ENCODE results near the gene CDK13. TPM values are rescaled to one million over a fixed set of nuclear protein-coding genes. Genes with fewer than 3 reads are reported as not detected.
"Not testable (repeated sequence)": the region's sequence is repeated elsewhere in the genome, so short reads cannot be mapped to it uniquely, and the experiment has no call there.

CDK13 gene
- total RNA-seq, 1 experiment from 2014 or later, result 39.2 TPM

- TF ChIP-seq, protein P1, sequence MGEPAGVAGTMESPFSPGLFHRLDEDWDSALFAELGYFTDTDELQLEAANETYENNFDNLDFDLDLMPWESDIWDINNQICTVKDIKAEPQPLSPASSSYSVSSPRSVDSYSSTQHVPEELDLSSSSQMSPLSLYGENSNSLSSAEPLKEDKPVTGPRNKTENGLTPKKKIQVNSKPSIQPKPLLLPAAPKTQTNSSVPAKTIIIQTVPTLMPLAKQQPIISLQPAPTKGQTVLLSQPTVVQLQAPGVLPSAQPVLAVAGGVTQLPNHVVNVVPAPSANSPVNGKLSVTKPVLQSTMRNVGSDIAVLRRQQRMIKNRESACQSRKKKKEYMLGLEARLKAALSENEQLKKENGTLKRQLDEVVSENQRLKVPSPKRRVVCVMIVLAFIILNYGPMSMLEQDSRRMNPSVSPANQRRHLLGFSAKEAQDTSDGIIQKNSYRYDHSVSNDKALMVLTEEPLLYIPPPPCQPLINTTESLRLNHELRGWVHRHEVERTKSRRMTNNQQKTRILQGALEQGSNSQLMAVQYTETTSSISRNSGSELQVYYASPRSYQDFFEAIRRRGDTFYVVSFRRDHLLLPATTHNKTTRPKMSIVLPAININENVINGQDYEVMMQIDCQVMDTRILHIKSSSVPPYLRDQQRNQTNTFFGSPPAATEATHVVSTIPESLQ (CRISPR knock-in tag; IDR thresholded peaks at IDR 0.05), result no peak
- TF ChIP-seq MXD4 (CRISPR knock-in tag; IDR thresholded peaks at IDR 0.05; ENCODE audit: borderline replicate concordance) (no peak), TEAD4 (CRISPR knock-in tag; IDR thresholded peaks at IDR 0.05) (no peak), ZNF121 (CRISPR knock-in tag; IDR thresholded peaks at IDR 0.05) (no peak)
These were observed 165.9 kb downstream of the CDK13 start (continued) for GRCh38 chr7:40115936-40116335.

- H3K27me3 Mint-ChIP-seq (ENCODE audit: low read depth); H3K4me3 Mint-ChIP-seq; ATAC-seq; H3K9me3 Mint-ChIP-seq; H3K27ac Mint-ChIP-seq; DNase-seq (ENCODE audit: low spot score); CTCF ChIA-PET; H3K36me3 Mint-ChIP-seq; H3K4me1 Mint-ChIP-seq; POLR2A ChIA-PET: not testable (repeated sequence)
These were observed 167.1 kb downstream of the CDK13 start for GRCh38 chr7:40117199-40117598.

- H3K4me1 Mint-ChIP-seq; ATAC-seq; H3K9me3 Mint-ChIP-seq; POLR2A ChIA-PET; H3K36me3 Mint-ChIP-seq; CTCF ChIA-PET; H3K27me3 Mint-ChIP-seq (ENCODE audit: low read depth); DNase-seq (ENCODE audit: low spot score); H3K4me3 Mint-ChIP-seq; H3K27ac Mint-ChIP-seq: not testable (repeated sequence)
These were observed 168.1 kb downstream of the CDK13 start for GRCh38 chr7:40118201-40118600.

DNA sequence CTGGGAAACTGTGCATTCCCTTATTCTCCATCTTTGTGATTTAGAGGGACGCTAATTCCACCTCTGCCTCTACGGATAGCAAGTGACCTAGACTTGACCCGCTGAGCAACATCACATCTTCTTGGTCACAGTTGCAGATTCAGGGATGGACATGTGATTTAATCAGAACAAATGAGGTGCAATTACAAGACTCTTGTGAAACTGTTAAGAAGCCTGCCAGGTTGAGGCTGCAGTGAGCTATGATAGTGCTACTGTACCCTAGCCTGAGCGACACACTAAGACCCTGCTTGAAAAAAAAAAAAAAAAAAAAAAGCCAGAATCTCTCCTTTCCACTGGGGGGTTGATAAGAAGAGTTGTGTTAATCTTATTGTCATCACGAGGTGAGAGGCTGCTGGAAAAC lies 170.0 kb downstream of the CDK13 start:
- H3K27ac Mint-ChIP-seq, result peak overlapping the region; percentile 37; the same call in 1 of the 2 replicates
- ChIA-PET POLR2A (no interaction called here), CTCF (no interaction called here)
- ATAC-seq (no peak), DNase-seq (ENCODE audit: low spot score) (no peak)
- H3K4me1 Mint-ChIP-seq, result no peaks in the 10 kb centered on the region
- H3K4me3 Mint-ChIP-seq, result no peak overlapping the region
- TF ChIP-seq, protein P2, sequence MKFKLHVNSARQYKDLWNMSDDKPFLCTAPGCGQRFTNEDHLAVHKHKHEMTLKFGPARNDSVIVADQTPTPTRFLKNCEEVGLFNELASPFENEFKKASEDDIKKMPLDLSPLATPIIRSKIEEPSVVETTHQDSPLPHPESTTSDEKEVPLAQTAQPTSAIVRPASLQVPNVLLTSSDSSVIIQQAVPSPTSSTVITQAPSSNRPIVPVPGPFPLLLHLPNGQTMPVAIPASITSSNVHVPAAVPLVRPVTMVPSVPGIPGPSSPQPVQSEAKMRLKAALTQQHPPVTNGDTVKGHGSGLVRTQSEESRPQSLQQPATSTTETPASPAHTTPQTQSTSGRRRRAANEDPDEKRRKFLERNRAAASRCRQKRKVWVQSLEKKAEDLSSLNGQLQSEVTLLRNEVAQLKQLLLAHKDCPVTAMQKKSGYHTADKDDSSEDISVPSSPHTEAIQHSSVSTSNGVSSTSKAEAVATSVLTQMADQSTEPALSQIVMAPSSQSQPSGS (CRISPR knock-in tag; IDR thresholded peaks at IDR 0.05; ENCODE audit: borderline replicate concordance, low read depth), result no peak
- TF ChIP-seq TCF7 (CRISPR knock-in tag; IDR thresholded peaks at IDR 0.05; ENCODE audit: low read depth) (no peak), IRF1 (CRISPR knock-in tag; IDR thresholded peaks at IDR 0.05) (no peak), GRHL2 (CRISPR knock-in tag; IDR thresholded peaks at IDR 0.05; ENCODE audit: insufficient replicate concordance, severe bottlenecking) (no peak), HMGXB4 (CRISPR knock-in tag; IDR thresholded peaks at IDR 0.05) (no peak), SMAD3 (CRISPR knock-in tag; IDR thresholded peaks at IDR 0.05; ENCODE audit: borderline replicate concordance) (no peak)
- H3K36me3 Mint-ChIP-seq, result no peaks in the 10 kb centered on the region
- H3K9me3 Mint-ChIP-seq, result no peaks in the 10 kb centered on the region
- no peaks in the 10 kb centered on the region for H3K27me3 Mint-ChIP-seq (ENCODE audit: low read depth)

DNA sequence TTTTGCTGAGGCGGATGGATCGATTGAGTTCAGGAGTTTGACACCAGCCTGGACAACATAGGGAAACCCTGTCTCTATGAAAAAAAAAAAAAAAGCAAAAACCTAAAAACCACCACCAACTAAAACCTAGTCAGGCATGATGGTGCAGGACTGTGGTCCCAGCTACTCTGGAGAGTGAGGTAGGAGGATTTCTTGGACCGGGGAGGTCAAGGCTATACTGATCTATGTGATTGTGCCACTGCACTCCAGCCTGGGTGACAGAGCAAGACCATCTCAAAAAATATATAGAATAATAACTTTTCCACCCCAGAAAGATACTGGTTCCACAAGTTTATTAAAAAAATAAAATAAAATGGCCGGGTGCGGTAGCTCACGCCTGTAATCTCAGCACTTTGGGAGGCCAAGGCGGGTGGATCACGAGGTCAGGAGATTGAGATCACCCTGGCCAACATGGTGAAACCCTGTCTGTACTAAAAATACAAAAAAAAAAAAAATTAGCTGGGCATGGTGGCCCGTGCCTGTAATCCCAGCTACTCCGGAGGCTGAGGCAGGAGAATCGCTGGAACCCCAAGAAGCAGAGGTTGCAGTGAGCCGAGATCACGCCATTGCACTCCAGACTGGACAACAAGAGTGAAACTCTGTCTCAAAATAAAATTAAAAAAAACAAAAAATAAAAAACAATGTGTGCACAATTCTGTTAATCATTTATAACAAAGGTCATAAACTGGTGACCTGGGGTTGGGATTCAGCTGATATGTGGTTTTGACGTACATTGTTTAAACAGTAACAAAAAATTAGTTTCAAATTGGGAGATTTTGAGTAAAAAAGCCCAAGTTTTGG lies 172.3 kb downstream of the CDK13 start:
- DNase-seq (ENCODE audit: low spot score); ATAC-seq; H3K9me3 Mint-ChIP-seq; H3K4me3 Mint-ChIP-seq; H3K36me3 Mint-ChIP-seq; H3K4me1 Mint-ChIP-seq; H3K27ac Mint-ChIP-seq; H3K27me3 Mint-ChIP-seq (ENCODE audit: low read depth); CTCF ChIA-PET: not testable (repeated sequence)
- POLR2A ChIA-PET, result interaction anchor here (0.6 kb wide), 1 partner anchor 24 kb away, joined by 3 read pairs; no protein-coding TSS in a partner anchor

All from WTC11 (cell line).